ENCODE results near the gene IMP3.

DNA sequence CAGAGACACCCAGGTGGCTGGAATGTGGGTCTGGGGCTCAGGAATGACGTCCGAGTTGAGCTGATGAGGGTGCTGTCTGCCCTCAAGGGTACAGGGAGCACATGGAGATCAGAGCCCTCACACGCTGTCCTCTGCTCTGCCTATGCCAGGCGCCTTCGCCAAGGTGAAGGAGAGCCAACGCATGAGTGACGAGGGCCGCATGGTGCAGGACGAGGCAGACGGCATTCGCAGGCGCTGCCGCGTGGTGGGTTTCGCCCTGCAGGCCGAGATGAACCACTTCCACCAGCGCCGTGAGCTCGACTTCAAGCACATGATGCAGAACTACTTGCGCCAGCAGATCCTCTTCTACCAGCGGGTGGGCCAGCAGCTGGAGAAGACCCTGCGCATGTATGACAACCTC, 16.8 kb upstream of the IMP3 start:
- TF ChIP-seq CEBPB (IDR thresholded peaks at IDR 0.05; ENCODE audit: low read depth) (no peak), CTCF (IDR thresholded peaks at IDR 0.05 in 2 of 3, conservative IDR thresholded peaks at IDR 0.05 in 1 of 3; ENCODE audit: borderline replicate concordance in 1 of 3, insufficient read depth in 1 of 3, low read depth in 2 of 3, low read length in 2 of 3) (no peak), POLR2A (IDR thresholded peaks at IDR 0.05; ENCODE audit: borderline replicate concordance, extremely low read depth, insufficient read depth, insufficient read length) (no peak), YY1 (IDR thresholded peaks at IDR 0.05; ENCODE audit: extremely low read depth, insufficient replicate concordance, low read depth, low read length) (no peak)

Measured in HCT116 (cell line).